Kidney glomerular epithelial cell (primary cell): Measurements from ENCODE around the gene RAB3GAP2.
"Not testable (repeated sequence)": the region's sequence is repeated elsewhere in the genome, so short reads cannot be mapped to it uniquely, and the experiment has no call there.

Experiments used
- DNase-seq: peaks from one replicate; lab custom pipeline; 2025; lab: John Stamatoyannopoulos, UW

RAB3GAP2 gene

DNA sequence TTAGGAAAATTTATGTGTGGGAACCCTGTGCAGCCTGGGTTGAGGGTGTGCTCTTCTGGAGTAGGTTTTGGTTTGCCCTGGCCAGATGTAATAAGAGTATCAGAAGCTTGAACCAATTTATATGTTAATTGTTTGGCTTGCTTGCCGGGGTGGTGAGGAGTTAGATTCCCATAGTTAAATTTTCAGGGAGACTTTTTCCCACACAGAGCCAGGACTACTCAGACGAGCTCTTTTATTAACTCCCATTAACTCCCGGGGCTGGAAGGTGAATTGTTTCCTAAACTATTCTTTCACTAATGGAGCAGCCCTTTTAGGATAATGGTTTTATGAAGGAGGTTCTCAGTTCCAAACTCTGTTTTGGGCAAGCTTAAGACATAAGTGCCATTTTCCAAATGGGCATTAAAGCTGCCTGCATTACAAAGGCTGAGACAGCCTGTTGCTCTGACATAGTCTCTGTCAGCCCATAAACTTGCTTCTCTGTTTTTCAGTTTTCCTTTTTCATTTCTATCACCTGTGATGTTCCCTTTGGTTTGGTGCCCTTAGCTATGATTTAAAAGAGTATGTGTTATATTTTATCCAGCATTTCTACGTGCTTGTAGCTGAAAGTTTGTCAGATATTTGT is 18.0 kb upstream of the RAB3GAP2 start:
- no peak for DNase-seq

GRCh38 chr1:220287129-220287528 is 14.9 kb upstream of the RAB3GAP2 start:
- no peak for DNase-seq

- DNase-seq, result no peak
Observed at GRCh38 chr1:220283625-220284024, 11.4 kb upstream of the RAB3GAP2 start.

DNA sequence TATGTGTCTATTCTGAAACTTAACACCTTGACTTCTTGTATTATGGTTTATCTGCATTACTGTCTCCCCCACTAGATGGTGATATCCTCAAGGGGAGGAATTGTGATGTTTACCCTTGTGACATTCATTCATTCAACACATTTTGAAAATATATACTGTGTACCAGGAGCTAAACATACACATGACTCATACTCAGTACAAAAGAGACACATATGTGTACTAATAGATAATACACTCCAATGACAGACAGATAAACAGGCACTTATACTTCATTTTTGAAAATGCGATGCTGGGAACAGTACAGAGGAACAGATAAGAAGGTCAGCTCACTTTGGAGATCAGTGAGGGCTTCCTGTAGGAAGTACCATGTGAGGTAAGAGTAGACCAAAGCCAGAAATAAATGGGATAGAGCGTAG is 8.9 kb upstream of the RAB3GAP2 start:
- DNase-seq, result no peak

GRCh38 chr1:220280249-220280648 is 8.0 kb upstream of the RAB3GAP2 start:
- DNase-seq, result no peak

DNA sequence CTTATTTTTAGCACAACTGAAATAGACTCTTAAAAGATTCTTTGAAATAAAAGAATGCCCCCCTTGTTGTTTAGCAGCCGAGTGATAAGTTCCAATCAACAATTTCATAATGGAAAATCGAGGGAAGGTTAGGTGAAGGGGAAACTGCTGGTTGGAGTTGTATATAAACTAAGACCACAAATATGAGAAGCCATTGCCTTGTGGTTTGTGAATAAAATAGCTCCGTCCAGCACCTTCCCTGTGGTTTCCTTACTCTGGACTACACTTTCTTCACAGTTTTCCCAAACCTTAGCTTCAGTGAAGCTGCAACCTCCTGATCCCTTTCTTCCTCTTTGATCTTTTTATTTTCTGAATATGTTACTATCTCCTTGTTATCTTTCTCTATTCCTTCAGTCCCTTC is 6.7 kb upstream of the RAB3GAP2 start:
- no peak for DNase-seq

DNA sequence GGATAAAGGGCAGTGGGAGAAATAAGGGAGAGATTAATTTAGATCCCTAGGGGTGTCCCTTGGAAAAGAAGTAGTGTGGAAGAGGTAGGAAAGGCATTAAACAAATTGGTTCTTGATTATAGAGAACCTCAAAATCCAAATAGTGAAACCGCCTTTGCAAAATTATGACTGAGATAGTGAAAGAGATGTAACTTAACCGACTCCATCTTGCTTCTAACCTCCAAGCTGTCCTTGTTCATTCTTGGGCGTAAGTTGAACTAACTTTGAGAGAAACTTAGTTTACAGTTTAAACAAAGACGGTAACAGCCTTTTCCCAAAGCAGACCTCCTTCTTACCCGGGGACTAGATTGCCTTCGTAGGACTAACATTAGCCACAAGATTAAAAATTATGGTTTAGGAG is 3.2 kb upstream of the RAB3GAP2 start:
- DNase-seq, result no peak

- DNase-seq, result no peak
Observed at GRCh38 chr1:220274251-220274855, 2.1 kb upstream of the RAB3GAP2 start.

- DNase-seq, result no peak
Observed at GRCh38 chr1:220272841-220273090, 513 bp upstream of the RAB3GAP2 start.

DNA sequence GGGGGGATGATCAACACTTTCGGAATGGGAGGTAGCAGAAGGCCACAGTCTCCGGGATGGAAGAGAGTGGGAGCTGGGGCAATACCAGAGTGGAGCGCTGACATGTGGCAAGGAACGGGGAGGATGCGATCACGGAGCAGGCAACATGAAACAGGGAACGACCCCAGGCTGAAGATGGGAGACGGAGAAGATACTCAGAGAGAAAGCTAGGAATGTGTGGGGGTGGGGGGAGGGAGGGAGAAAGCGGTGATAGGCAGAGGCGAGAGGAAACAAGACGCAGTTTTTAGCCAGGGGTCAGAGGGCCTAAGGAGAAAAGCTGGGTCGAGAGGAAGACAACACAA is 577 bp downstream of the RAB3GAP2 start:
- DNase-seq, result no peak

DNA sequence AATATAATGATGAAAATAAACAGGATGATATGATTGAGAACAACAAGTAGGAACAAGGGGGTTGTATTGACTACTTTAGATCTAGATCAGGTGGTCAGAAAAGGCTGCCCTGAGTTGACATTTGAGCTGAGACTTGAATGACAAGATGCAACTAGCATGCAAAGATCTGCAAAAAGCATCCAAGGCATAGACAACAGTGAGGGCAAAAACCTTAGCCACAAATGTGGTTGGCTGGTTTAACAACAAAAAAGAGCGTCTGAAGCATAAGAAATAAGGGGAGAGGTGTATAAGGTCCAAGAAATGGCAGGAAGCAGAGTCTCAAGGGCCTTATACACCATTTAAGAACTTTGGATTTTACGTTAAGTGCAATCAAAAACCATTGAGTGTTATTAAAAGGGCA is 3.2 kb downstream of the RAB3GAP2 start:
- no peak for DNase-seq

- no peak for DNase-seq
Observed at GRCh38 chr1:220267630-220268029, 4.6 kb downstream of the RAB3GAP2 start.

DNA sequence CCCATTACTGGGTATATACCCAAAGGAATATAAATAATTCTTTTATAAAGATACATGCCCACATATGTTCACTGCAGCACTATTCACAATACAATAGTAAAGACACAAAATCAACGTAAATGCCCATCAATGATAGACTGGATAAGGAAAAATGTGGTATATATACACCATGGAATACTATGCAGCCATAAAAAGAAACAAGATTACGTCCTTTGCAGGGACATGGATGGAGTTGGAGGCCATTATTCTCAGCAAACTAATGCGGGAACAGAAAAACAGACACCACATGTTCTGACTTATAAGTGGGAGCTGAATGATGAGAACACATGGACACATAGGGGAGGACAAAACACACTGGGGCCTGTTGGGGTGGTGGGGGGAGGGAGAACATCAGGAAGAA is 12.0 kb downstream of the RAB3GAP2 start:
- not testable (repeated sequence) for DNase-seq

DNA sequence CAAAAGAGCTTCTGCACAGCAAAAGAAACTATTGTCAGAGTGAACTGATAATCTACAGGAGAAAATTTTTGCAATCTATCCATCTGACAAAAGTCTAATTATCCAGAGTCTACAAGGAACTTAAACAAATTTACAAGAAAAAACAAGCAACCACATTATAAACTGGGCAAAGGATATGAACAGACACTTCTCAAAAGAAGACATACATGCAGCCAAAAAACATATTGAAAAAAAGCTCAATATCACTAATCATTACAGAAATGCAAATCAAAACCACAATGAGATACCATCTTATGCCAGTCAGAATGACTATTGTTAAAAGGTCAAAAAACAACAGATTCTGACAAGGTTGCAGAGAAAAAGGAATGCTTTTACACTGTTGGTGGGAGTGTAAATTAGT is 12.5 kb downstream of the RAB3GAP2 start:
- not testable (repeated sequence) for DNase-seq

DNA sequence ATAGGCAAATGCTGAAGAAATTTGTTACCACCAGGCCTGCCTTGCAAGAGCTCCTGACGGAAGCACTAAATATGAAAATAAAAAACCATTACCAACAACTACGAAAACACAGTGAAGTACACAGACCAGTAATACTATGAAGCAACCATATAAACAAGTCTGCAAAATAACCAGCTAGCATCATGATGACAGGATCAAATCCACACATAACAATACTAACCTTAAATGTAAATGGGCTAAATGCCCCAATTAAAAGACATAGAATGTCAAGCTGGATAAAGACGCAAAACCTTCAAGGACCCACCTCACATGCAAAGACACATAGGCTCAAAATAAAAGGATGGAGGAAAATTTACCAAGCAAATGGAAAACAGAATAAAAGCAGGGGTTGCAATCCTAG is 16.1 kb downstream of the RAB3GAP2 start:
- not testable (repeated sequence) for DNase-seq

DNA sequence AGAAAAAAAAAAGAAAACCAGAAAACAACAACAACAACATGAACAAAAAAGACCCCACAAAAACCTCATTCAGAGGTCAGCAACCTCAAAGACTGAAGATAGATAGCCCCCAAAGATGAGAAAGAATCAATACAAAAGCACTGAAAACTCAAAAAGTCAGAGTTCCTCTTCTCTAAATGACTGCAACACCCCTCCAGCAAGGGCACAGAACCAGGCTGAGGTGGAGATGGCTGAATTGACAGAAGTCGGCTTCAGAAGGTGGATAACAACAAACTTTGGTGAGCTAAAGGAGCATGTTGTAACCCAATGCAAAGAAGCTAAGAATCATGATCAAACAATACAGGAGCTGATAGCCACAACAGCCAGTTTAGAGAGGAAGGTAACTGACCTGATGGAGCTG is 17.0 kb downstream of the RAB3GAP2 start:
- DNase-seq, result no peak

- not testable (repeated sequence) for DNase-seq
Observed at GRCh38 chr1:220253290-220253689, 19.0 kb downstream of the RAB3GAP2 start.

DNA sequence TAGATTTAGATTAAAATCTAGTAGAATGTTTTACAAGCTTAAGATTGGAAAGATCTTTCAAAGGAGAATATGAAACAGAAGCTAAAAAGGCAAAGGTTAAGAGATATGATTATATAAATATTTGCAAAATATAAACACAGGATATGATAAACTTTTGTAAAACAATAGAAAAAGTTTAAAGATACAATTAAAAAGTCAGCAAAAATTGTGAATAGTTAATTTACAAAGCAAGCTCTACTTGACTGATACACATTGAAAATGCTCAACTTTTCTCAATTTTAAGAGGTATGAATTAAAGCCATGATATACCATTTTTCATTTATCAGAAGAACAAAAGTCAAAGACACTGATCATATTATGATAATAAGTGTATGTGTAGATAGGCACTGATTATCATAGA is 21.0 kb downstream of the RAB3GAP2 start:
- DNase-seq, result no peak

- DNase-seq, result no peak
Observed at GRCh38 chr1:220250681-220251080, 21.6 kb downstream of the RAB3GAP2 start.

GRCh38 chr1:220249522-220249921 is 22.7 kb downstream of the RAB3GAP2 start:
- DNase-seq, result no peak

DNA sequence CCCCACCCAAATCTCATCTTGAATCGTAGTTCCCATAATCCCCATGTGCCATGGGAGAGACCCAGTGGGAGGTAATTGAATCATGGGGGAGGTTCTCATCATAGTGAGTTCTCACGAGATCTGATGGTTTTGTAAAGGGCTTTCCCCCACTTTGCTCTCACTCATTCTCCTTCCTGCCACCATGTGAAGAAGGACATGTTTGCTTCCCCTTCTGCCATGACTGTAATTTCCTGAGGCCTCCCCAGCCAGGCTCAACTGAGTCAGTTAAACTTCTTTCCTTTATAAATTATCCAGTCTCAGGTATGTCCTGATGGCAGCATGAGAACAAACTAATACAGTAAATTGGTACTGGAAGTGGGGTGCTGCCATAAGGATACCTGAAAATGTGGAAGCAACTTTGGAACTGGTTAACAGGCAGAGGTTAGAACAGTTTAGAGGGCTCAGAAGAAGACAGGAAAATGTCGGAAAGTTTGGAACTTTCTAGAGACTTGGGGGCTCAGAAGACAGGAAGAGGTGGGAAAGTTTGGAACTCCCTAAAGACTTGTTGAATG is 23.5 kb downstream of the RAB3GAP2 start:
- not testable (repeated sequence) for DNase-seq

- not testable (repeated sequence) for DNase-seq
Observed at GRCh38 chr1:220245900-220246299, 26.4 kb downstream of the RAB3GAP2 start.

GRCh38 chr1:220243947-220244346 is 28.3 kb downstream of the RAB3GAP2 start:
- DNase-seq, result no peak

DNA sequence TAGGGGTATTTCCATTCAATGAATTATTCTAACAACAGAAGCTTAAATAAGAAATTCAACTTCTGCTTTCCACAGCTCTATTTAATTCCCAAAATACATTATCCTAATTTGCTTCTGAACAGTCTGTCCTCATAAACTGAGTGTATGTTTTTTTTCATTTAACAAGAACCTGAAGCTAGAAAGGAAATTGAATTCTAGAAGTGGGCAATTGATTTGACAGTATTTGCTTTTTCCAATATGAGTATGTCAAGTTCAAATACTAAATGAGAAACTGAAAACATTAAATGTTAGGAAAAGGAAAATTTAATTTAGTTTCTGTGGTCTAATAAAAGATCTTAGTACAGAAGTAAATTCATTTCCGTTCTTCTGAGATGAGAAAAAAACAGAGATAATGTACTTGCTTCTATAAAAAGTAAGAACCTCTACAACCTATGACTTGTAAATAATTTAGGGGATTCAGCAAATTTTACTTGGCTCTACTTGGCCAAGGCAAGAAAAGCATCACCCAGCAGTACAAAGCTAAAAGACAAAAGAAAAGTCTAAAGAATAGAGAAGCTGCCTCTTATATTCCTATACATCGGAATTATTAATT is 31.1 kb downstream of the RAB3GAP2 start:
- no peak for DNase-seq
